NCI-H146 treated with DMSO at 0.1 percent for 48 hours (cell line): ENCODE data around the gene LRP2.
"Not testable (repeated sequence)": the region's sequence is repeated elsewhere in the genome, so short reads cannot be mapped to it uniquely, and the experiment has no call there.

ENCODE experiments used
- DNase-seq: peaks from one replicate; lab custom pipeline; 2025; ENCODE audit not compliant: unreplicated experiment; lab: John Stamatoyannopoulos, UW

The LRP2 gene

DNA sequence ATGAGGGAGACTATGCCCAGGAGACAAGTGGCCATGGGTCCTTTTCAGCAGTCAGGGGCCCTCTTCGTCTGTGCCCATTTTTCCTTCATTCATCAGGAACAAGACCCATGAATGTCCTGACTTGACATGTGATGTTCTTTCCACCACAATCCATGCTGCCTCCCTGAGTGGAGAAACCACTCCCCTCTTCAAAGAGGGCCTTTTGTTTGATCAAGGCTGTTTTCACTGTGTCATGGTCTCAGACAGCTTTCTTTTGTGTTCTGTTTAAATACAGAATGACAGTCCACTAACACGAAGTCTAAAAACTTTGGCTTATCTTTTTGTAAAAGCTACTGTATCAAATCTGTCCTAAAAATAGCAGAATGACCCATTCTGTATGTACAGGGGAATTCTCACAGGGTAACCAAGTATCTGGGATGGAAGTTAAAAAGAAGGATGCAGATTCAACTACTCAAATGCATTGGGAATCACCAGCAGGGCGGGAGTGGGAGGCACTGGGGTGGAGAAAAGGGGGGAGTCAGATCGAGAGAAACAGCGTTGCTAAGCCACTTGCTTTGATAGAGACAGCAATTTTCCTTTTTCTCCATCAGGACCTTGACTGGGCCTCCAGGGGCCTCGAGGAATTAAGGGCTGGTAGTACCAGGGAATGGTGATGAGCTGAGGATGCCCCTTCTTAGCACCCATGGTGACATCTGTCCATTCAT lies 13.9 kb downstream of the LRP2 start:
- DNase-seq = no peak

DNA sequence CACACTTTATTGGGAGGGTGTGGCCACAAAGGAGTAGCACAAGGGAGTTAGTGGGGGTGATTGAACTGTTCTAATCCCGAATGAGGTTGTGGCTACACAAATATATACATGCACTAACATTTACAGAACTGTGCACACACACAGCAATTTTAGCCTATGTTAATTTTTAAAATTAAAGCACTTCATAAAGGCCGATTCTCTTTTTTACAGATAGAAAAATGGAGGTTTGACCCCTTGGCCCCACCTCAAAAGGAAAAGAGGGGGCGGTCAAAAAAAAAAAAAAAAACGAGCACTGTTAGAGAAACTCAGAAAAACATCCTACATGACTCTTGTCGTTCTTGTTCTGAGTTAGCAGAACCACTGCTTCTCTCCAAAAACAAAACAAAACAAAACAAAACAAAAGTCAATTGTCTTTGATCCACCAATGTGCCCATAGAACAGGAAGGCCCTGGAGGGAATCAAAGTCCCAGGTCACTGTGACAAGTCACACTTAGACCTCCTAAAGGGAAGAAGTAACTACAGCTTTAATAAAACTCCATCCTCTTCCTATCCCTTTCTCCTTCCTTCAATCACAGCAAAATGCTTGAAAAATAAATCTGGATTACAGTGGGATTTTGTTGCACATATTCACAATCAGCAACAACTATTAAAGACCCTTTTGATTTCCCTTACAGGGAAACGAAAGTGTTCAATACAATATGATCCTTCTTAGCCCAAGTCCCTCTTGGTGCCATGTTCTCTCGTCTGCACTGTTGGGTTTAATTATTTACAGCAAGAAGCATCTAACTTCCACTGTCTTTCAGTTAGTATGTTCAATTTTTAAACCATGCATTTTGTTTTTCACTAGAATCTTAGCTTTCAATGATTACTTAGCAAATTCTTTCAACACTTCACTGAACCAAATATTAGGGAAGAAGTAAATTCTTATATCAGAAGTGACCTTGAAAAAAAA lies 16.6 kb downstream of the LRP2 start:
- no peak for DNase-seq

DNA sequence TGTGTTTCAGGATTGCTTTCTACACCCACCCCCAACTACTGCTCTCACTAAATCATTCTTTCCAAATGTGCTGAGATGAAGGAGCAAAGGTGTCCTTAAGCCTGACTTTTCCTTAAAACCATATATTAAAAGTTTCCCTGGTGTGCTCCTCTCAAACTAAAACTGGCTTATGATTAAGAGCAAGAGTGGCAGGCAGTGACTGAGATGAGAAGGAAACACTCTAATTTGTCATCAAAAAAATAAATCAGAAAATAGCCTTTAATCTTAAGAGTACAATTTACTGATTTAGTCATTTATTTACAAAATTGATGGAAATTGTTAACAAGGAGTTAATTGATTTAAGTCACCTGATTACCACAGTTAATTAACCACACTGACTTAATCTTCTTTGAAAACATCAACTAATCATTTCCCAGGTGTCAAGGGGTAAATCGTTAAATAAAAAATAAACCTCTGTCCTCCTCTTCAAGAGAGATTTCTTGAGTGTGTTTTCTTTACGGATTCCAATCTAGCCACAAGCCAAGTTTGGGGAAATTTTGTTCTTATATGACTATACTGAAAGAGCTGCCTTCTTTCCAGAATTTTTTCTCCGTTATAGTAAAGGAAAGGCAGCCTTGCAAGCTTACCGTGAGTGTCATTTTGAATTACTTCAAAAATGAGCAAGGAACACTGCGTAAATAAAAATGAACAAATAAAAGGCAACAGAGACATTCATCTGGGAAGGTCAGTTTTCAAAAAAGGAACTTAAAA lies 17.4 kb downstream of the LRP2 start:
- no peak for DNase-seq

DNA sequence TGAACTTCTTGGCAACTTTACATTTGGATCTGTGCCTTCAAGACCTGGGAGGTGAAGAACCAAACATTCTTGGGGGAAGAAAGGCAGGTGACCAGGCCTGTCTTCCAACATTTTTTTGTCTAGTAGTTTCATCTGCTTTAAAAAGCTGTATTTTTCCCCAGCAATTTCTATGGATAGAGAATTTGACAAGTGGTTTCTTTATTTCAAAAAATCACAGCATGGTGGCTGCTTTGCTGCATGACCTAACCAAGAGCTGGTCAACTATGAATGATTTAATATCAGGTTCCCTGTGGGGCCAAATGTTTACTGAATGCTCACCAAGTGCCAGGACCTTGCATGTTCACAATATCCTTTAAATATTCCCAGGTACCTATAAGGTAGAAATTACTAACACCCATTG lies 19.1 kb downstream of the LRP2 start:
- DNase-seq = no peak

GRCh38 chr2:169339657-169340056 lies 22.7 kb downstream of the LRP2 start:
- no peak for DNase-seq

GRCh38 chr2:169336695-169337094 lies 25.6 kb downstream of the LRP2 start:
- no peak for DNase-seq

- no peak for DNase-seq
These were observed 31.7 kb downstream of the LRP2 start for GRCh38 chr2:169330555-169331198.

DNA sequence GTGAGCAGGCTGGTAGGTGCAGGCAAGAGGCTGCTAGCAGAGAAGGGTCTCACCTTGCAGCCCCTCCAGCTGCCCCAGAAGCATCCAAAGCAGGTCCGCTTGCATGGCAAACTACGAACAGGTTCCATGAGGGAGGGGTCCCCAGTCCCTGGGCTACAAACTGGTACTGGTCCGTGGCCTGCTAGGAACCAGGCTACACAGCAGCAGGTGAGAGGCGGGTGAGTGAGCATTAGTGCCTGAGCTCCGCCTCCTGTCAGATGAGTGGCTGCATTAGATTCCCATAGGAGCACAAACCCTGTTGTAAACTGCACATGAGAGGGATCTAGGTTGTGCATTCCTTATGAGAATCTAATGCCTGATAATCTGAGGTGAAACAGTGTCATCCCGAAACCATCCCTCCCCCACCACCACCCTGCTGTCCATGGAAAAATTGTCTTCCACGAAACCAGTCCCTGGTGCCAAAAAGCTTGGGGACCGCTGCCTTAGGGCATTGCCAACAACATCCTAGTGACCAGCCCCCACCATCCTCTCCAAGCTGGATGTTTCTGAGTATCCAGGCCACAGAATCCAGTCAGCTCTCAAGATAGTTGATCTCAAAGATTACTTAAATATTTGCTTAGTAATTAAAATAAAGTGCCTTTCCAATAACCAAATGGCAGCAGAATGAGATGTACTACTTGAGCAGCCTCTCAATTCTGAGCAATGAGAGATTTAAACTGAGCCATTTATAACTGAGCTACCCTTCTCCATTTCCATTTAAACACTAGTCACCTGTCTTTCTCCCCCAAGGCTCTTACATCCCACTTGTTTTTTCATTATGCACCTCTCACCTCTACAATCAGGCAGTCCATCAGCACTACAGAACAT lies 32.4 kb downstream of the LRP2 start:
- no peak for DNase-seq

- no peak for DNase-seq
These were observed 33.5 kb downstream of the LRP2 start for GRCh38 chr2:169328785-169329184.

DNA sequence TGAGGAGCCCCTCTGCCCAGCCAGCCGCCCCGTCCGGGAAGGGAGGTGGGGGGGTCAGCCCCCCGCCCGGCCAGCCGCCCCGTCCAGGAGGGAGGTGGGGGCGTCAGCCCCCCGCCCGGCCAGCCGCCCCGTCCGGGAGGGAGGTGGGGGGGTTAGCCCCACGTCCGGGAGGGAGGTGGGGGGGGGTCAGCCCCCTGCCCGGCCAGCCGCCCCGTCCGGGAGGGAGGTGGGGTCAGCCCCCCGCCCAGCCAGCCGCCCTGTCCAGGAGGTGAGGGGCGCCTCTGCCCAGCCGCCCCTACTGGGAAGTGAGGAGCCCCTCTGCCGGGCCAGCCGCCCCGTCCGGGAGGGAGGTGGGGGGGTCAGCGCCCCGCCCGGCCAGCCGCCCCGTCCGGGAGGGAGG lies 34.5 kb downstream of the LRP2 start:
- DNase-seq = not testable (repeated sequence)

DNA sequence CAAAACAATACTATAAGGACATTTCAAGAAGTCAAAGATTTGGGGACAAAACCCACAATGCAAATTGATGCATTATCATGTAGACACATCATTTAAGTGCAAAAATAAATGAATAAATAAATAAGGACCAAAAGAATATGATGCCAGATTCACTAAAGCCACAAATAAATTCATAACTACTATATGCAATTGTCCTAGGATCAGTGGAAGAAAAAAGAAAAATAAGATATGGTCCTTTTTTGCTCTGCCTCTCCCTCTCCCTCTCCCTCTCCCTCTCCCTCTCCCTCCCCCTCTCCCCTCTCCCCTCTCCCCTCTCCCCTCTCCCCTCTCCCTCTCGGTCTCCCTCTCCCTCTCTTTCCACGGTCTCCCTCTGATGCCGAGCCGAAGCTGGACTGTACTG lies 36.4 kb downstream of the LRP2 start:
- not testable (repeated sequence) for DNase-seq

- DNase-seq = no peak
These were observed 37.6 kb downstream of the LRP2 start for GRCh38 chr2:169324581-169325260.

DNA sequence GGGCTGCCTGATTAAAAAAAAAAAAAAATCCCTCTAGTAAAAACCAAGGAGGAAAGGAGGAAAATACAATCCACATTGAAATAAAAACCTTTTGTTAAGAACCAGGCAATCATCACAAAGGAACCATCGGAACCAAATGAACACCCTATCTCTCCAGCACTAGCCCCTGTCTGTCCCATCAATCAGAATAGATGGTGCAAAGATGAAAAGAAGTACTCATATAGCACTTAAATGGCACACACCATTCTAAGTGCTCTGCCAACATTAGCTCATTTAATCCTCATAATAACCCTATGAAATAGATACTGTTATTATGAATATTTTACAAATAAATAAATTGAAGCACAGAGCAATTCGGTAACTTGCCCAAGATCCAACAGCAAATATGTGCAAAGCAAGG lies 38.5 kb downstream of the LRP2 start:
- no peak for DNase-seq

DNA sequence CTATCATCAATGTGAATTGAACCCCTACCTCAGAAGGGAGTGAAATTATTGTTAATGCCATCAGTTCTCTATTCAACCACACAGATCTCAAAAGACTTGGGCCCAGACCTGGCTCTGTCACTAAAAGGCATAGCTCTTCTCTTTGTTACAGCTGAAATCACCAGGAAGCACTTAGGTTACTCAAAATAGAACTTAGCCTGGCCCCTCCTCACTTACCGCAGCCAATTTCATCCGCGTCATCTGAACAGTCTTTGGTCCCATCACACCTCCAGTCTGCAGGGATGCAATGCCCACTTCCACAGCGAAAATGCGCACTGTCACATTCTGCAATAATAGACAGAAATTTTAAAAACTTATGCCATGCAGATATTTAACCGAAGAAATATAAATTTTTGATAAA lies 41.8 kb downstream of the LRP2 start:
- DNase-seq = no peak

DNA sequence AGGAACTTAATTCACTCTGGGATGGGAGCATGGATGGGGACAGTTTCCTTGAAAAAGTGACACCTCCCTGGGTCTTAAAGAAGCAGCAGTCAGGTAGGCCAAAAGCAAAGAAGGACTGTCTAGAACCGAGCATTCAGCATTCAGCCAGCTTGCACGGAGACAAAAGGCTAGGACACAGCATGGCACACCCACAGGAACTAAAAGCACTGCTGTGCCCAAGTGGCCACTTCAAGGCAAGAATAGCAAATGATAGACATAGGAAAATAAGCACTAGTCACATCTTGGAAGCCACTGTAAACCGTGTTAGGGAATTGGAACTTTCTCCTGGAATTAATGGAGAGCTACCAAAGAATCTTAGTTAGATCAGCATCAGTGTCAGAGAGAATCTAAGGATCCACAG lies 47.0 kb downstream of the LRP2 start:
- no peak for DNase-seq

DNA sequence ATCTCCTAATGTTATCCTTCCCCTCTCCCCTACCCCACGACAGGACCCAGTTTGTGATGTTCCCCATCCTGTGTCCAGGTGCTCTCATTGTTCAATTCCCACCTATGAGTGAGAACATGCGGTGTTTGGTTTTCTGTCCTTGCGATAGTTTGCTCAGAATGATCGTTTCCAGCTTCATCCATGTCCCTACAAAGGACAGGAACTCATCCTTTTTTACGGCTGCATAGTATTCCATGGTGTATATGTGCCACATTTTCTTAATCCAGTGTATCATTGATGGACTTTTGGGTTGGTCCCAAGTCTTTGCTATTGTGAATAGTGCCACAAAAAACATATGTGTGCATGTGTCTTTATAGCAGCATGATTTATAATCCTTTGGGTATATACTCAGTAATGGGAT lies 54.0 kb downstream of the LRP2 start:
- DNase-seq = not testable (repeated sequence)

DNA sequence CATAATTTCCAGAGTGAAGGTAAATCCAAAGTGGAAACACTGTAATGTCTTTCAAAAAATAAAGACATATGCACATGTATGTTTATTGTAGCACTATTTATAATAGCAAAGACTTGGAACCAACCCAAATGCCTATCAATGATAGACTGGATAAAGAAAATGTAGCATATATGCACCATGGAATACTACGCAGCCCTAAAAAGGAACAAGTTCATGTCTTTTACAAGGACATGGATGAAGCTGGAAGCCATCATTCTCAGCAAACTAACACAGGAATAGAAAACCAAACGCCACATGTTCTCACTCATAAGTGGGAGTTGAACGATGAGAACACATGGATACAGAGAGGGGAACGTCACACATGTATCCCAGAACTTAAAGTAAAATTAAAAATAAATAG lies 57.6 kb downstream of the LRP2 start:
- not testable (repeated sequence) for DNase-seq

- DNase-seq = no peak
These were observed 58.6 kb downstream of the LRP2 start for GRCh38 chr2:169303579-169304305.

- no peak for DNase-seq
These were observed 60.0 kb downstream of the LRP2 start for GRCh38 chr2:169302364-169302763.
